ENCODE data around the gene PDE4D.

DNA sequence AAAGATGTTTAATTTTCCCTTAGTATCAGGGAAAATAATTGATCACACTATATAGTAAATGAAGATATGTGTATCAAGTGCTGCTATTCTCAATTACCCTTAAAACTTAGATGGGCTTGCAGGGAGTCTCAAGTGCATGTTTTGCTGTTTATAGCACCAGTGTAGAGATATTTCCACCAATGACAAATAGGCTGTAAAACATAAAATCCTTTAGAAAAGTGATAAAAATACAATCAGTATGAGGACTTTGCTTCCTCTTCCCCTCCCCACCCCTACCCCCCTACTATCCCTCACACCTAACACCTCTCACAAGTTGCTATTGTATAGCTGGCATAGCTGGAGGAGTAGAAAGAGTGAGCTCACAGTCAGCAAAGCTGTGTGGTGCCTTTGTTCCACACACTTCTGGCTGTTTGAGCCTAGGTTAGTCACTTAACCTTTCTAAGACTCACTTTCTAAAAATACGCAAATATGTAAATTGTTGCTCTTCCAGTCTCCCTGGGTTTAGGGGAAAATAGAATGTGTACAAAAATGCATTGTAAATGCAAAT lies 93.1 kb downstream of the PDE4D start:
- TF ChIP-seq EZH2phosphoT487 (IDR thresholded peaks at IDR 0.05; ENCODE audit: insufficient read depth, low read depth) (no peak), EZH2 (IDR thresholded peaks at IDR 0.05; ENCODE audit: insufficient read depth, poor library complexity, severe bottlenecking) (no peak)

All from GM23248 (cell line).